B cell (primary cell): Measurements from ENCODE around the gene DUSP18. TPM values are rescaled to one million over a fixed set of nuclear protein-coding genes. Genes with fewer than 3 reads are reported as not detected.
A peak's percentile ranks its signal among the peaks of the same experiment; 100 is the strongest.

Experiments used
- ATAC-seq: fragments of 200-7000 bp; cut with Tn5 transposase; one replicate; pipeline ENCODE4 v1.10.0; 2021; ENCODE audit warnings: low read depth, mild to moderate bottlenecking, moderate number of reproducible peaks, moderate library complexity
- CTCF ChIA-PET: fragments of 350-600 bp; sonication (Branson Sonifier 250); formaldehyde crosslinking; loops from one replicate; lab custom pipeline; 2021; ENCODE audit warnings: antibody characterized with exemption, inconsistent platforms; lab: Charles Lee
- POLR2A ChIA-PET: fragments of 350-600 bp; sonication (Branson Sonifier 250); formaldehyde crosslinking; loops from one replicate; lab custom pipeline; 2021; ENCODE audit warnings: antibody characterized with exemption; lab: Charles Lee
- DNase-seq: peaks from one replicate; pipeline ENCODE4 v3.0.0; 2013
- H2AFZ ChIP-seq: 2 replicates; pipeline ENCODE4 v1.6.1; 2012; ENCODE audit warnings: mild to moderate bottlenecking, low read depth, low read length; ENCODE audit not compliant: insufficient read depth, poor library complexity, severe bottlenecking
- H3K27ac ChIP-seq, 2 donors: 1 replicate in 1 of 2; 2 replicates in 1 of 2; pipeline ENCODE4 v1.5.1; 2012 to 2013; ENCODE audit warnings: low read length in 2 of 2, mild to moderate bottlenecking in 2 of 2, moderate library complexity in 1 of 2
- H3K27me3 ChIP-seq, 4 experiments: fragments of 200-600 bp in 1 of 4; sonication (generic) in 1 of 4; replicated peaks in 1 of 4; 1 replicate in 2 of 4; 2 replicates in 2 of 4; pipeline versions ENCODE4 v1.6.1 to v1.7.0; 2013 to 2016; ENCODE audit warnings: low read length in 3 of 4, mild to moderate bottlenecking in 2 of 4, mixed read lengths in 1 of 4, moderate library complexity in 1 of 4; ENCODE audit not compliant: insufficient read depth in 4 of 4, control insufficient read depth in 3 of 4; ENCODE audit errors: control extremely low read depth in 1 of 4
- H3K36me3 ChIP-seq, 2 experiments: replicated peaks in 1 of 2; 1 replicate in 1 of 2; 2 replicates in 1 of 2; pipeline versions ENCODE4 v1.6.1 to v1.7.1; 2013; ENCODE audit warnings: low read length in 1 of 2; ENCODE audit not compliant: insufficient read depth in 2 of 2, control insufficient read depth in 1 of 2; ENCODE audit errors: control extremely low read depth in 1 of 2, extremely low read depth in 1 of 2
- H3K4me1 ChIP-seq, 2 donors: fragments of 200-600 bp in 1 of 2; sonication (generic) in 1 of 2; 1 replicate in 1 of 2; 2 replicates in 1 of 2; pipeline versions ENCODE4 v1.5.1 to v1.6.1; 2013 to 2017; ENCODE audit warnings: low read length in 2 of 2; ENCODE audit not compliant: control insufficient read depth in 2 of 2, insufficient read depth in 2 of 2
- H3K4me2 ChIP-seq: replicated peaks from 2 replicates; pipeline ENCODE3; 2012; ENCODE audit warnings: mild to moderate bottlenecking, low read depth, low read length; ENCODE audit not compliant: poor library complexity, severe bottlenecking
- H3K4me3 ChIP-seq, 5 experiments: fragments of 200-600 bp in 1 of 5; sonication (generic) in 1 of 5; 1 replicate in 3 of 5; 2 replicates in 2 of 5; pipeline versions ENCODE4 v1.5.1 to v1.7.0; 2011 to 2016; ENCODE audit warnings: low read length in 4 of 5, mild to moderate bottlenecking in 4 of 5, low read depth in 2 of 5, control low read depth in 1 of 5, moderate library complexity in 1 of 5; ENCODE audit not compliant: insufficient read depth in 1 of 5; ENCODE audit errors: control extremely low read depth in 1 of 5, extremely low read depth in 1 of 5
- H3K79me2 ChIP-seq: fragments of 200-600 bp; sonication (generic); one replicate; pipeline ENCODE4 v1.6.0; 2016; ENCODE audit warnings: low read length; ENCODE audit not compliant: control insufficient read depth, insufficient read depth
- H3K9ac ChIP-seq: fragments of 200-600 bp; sonication (generic); 2 replicates; pipeline ENCODE4 v1.6.1; 2017; ENCODE audit warnings: mild to moderate bottlenecking, low read length, moderate library complexity
- H3K9me3 ChIP-seq, 3 donors: one replicate each; pipeline versions ENCODE4 v1.6.1 to v1.7.1; 2013; ENCODE audit warnings: low read length in 2 of 3; ENCODE audit not compliant: control insufficient read depth in 2 of 3, insufficient read depth in 1 of 3; ENCODE audit errors: control extremely low read depth in 1 of 3
- H4K20me1 ChIP-seq: 2 replicates; pipeline ENCODE4 v1.6.0; 2012; ENCODE audit warnings: mild to moderate bottlenecking, low read length; ENCODE audit not compliant: insufficient read depth, control insufficient read depth, poor library complexity, severe bottlenecking
- H3K27ac Mint-ChIP-seq: one replicate; pipeline ENCODE4 v1.8.0; 2021; ENCODE audit warnings: mixed read lengths
- H3K27me3 Mint-ChIP-seq: one replicate; pipeline ENCODE4 v1.8.0; 2021; ENCODE audit warnings: mixed read lengths
- H3K4me1 Mint-ChIP-seq: one replicate; pipeline ENCODE4 v1.8.0; 2021; ENCODE audit warnings: mixed read lengths
- H3K4me3 Mint-ChIP-seq: one replicate; pipeline ENCODE4 v1.8.0; 2021; ENCODE audit warnings: mixed read lengths
- H3K9me3 Mint-ChIP-seq: one replicate; pipeline ENCODE4 v1.8.0; 2022; ENCODE audit warnings: mixed read lengths; ENCODE audit not compliant: insufficient read depth
- EZH2 ChIP-seq: IDR thresholded peaks from 2 replicates; pipeline ENCODE4 v1.6.1; 2012; ENCODE audit warnings: borderline replicate concordance, low read depth, mild to moderate bottlenecking, moderate library complexity, low read length; ENCODE audit not compliant: insufficient read depth, poor library complexity, severe bottlenecking
- WGBS: methylation state at CpG from one replicate; pipeline ENCODE4 v1.1.5; 2013; ENCODE audit warnings: missing lambda C conversion rate; ENCODE audit not compliant: insufficient coverage; 5-methylcytosine and 5-hydroxymethylcytosine counted together
- intact Hi-C: fragments of 100-400 bp; cut with micrococcal nuclease; formaldehyde crosslinking; loops from one replicate; pipeline ENCODE4 v1.10.0; 2022
- polyA plus RNA-seq: library from polyadenylated mRNA; depleted of rRNA; stranded (reverse); fragments of >200 nt; gene quantifications from 2 replicates; pipeline ENCODE4 v1.2.3, GENCODE V29; 2012
- total RNA-seq, 2 donors: library from RNA; stranded (reverse); fragments of 120-200 nt in 1 of 2; gene quantifications; 1 replicate in 1 of 2; 2 replicates in 1 of 2; pipeline versions ENCODE4 v1.2.3 to v1.2.4, GENCODE V29; 2013 to 2022
- TF ChIP-seq, protein P1 (sequence below): fragments of 200-600 bp; IDR thresholded peaks from one replicate; pipeline ENCODE4 v1.8.0; 2022; ENCODE audit warnings: antibody characterized with exemption, mild to moderate bottlenecking

Gene DUSP18
- total and polyA plus RNA-seq, 2 donors (not counting 1 experiment from before 2014, with no cell fraction given) = 20.6 to 21.2 TPM

- no peak overlapping the region for H3K9ac ChIP-seq
- intact Hi-C loops = loop anchor here (2.0 kb wide), 1 partner anchor 89 kb away; the partner anchor contains the start of gene TCN2
- peaks cover 7 to 12% of the 10 kb centered on the region in 2 donors for H3K4me1 ChIP-seq
- H3K27ac ChIP-seq = no peak overlapping the region
- H3K4me2 ChIP-seq = peak overlapping the region; percentile 69
- peak overlapping the region in 1 of 5 experiments; percentile 41 for H3K4me3 ChIP-seq
- ATAC-seq (no peak), DNase-seq (no peak)
- H3K27ac Mint-ChIP-seq = no peak overlapping the region
- H3K36me3 ChIP-seq = no peaks in the 10 kb centered on the region
- H2AFZ ChIP-seq = peak overlapping the region; percentile 61
- H3K4me3 Mint-ChIP-seq = peak overlapping the region; percentile 80
- peaks cover 0 to 38% (median 11%) of the 10 kb centered on the region in 4 experiments for H3K27me3 ChIP-seq
- ChIA-PET POLR2A (no interaction called here), CTCF (interaction anchor here (1.6 kb wide), 1 partner anchor 225 kb away, joined by 3 read pairs; no protein-coding TSS in a partner anchor)
- H3K4me1 Mint-ChIP-seq = peaks cover 7% of the 10 kb centered on the region
- WGBS = 92% methylated on average over 15 of the region's 15 CpGs
- no peaks in the 10 kb centered on the region for H3K79me2 ChIP-seq
- no peaks in the 10 kb centered on the region for H3K9me3 Mint-ChIP-seq
- H3K27me3 Mint-ChIP-seq = peaks cover 43% of the 10 kb centered on the region
- H4K20me1 ChIP-seq = no peaks in the 10 kb centered on the region
- TF ChIP-seq EZH2 = no peak
- TF ChIP-seq, protein P1, sequence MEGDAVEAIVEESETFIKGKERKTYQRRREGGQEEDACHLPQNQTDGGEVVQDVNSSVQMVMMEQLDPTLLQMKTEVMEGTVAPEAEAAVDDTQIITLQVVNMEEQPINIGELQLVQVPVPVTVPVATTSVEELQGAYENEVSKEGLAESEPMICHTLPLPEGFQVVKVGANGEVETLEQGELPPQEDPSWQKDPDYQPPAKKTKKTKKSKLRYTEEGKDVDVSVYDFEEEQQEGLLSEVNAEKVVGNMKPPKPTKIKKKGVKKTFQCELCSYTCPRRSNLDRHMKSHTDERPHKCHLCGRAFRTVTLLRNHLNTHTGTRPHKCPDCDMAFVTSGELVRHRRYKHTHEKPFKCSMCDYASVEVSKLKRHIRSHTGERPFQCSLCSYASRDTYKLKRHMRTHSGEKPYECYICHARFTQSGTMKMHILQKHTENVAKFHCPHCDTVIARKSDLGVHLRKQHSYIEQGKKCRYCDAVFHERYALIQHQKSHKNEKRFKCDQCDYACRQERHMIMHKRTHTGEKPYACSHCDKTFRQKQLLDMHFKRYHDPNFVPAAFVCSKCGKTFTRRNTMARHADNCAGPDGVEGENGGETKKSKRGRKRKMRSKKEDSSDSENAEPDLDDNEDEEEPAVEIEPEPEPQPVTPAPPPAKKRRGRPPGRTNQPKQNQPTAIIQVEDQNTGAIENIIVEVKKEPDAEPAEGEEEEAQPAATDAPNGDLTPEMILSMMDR = no peak
- H3K9me3 ChIP-seq = no peaks in the 10 kb centered on the region
Observed at GRCh38 chr22:30695351-30695851, 27.7 kb upstream of the DUSP18 start.

DNA sequence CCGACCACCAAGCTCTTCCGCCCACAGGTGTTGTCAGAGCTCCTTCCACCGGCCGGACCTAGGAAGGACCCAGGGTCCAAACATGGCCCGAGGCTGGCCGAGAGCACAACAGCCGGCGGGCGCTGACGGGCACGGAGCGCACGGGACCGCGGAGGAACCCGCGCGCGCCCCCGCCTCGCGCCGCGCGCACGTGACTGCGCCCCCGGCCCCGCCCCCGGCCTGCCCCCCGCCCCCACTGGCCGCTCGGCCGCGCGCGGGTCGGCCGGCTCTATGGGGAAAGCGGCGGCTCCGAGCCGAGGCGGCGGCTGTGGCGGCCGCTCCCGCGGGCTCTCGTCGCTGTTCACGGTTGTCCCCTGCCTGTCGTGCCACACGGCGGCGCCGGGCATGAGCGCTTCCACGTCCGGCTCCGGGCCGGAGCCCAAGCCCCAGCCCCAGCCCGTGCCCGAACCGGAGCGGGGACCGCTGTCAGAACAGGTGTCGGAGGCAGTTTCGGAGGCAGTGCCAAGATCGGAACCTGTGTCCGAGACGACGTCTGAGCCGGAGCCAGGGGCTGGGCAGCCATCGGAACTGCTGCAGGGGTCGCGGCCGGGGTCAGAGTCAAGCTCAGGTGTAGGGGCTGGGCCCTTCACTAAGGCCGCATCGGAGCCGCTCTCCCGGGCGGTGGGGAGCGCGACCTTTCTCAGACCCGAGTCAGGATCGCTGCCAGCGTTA, 27.1 kb upstream of the DUSP18 start, which contains the start of gene OSBP2:
Gene OSBP2 (plus strand): TSS at position 235 of the 711 bp plus-strand sequence. CDS start 36 bp downstream, at position 271.
- intact Hi-C loops = loop anchor here (1.0 to 2.0 kb wide), 2 partner anchors 26 to 88 kb away; partner anchors contain the start of gene TCN2
- Histone ChIP-seq H3K4me2 (peak within 1 kb of the TSS; percentile 96), H3K4me1 (peaks cover 7 to 12% of the 10 kb centered on the region in 2 donors), H3K27ac (peak within 1 kb of the TSS in 1 of 2 donors; percentile 23), H2AFZ (peak within 1 kb of the TSS; percentile 91), H3K36me3 (no peaks in the 10 kb centered on the region), H3K4me3 (peak within 1 kb of the TSS in 4 of 5 experiments; percentile 49 to 72 (median 61)), H3K79me2 (no peaks in the 10 kb centered on the region), H4K20me1 (no peaks in the 10 kb centered on the region), H3K9ac (peak within 1 kb of the TSS; percentile 68), H3K27me3 (peaks cover 0 to 38% (median 12%) of the 10 kb centered on the region in 4 experiments), H3K9me3 (no peaks in the 10 kb centered on the region)
- H3K27ac Mint-ChIP-seq = no peak within 1 kb of the TSS
- peak; percentile 52 for DNase-seq
- 4% methylated on average over 78 of the region's 88 CpGs for WGBS
- H3K4me3 Mint-ChIP-seq = peak within 1 kb of the TSS; percentile 93
- no peaks in the 10 kb centered on the region for H3K9me3 Mint-ChIP-seq
- ATAC-seq = peak; percentile 57
- no peak for TF ChIP-seq EZH2
- TF ChIP-seq, protein P1 = no peak
- H3K4me1 Mint-ChIP-seq = peaks cover 7% of the 10 kb centered on the region
- POLR2A ChIA-PET = no interaction called here
- CTCF ChIA-PET = interaction anchor here (1.6 kb wide), 1 partner anchor 225 kb away, joined by 3 read pairs; no protein-coding TSS in a partner anchor
- H3K27me3 Mint-ChIP-seq = peaks cover 46% of the 10 kb centered on the region
